ENCODE results near the gene ZNF274. TPM values are rescaled to one million over a fixed set of nuclear protein-coding genes. Genes with fewer than 3 reads are reported as not detected.
A peak's percentile ranks its signal among the peaks of the same experiment; 100 is the strongest.
"Not testable (repeated sequence)": the region's sequence is repeated elsewhere in the genome, so short reads cannot be mapped to it uniquely, and the experiment has no call there.

The ZNF274 gene
- total RNA-seq (10.0 TPM), polyA plus RNA-seq (ENCODE audit: insufficient read depth in 1 of 8, insufficient read length in 8 of 8, low replicate concordance in 1 of 8) (10 to 100 TPM in 1 of 8 donors, 1 to 10 TPM in 7; 8.0 to 10.7 (median 8.8) TPM)
- long read RNA-seq, donor 1, full-length matches to known transcripts, result 4 of 4 reads
- long read RNA-seq, donor 1, partial matches to known transcripts, result 0 of 4 reads
- long read RNA-seq, donor 1, other reads (novel, unspliced or antisense), result 0 of 4 reads
- long read RNA-seq, donor 2, result 0 reads
- long read RNA-seq, donor 3, partial matches to known transcripts, result 7 of 8 reads
- long read RNA-seq, donor 3, other reads (novel, unspliced or antisense), result 0 of 8 reads
- long read RNA-seq, donor 4, result 0 reads
- long read RNA-seq, donor 5, full-length matches to known transcripts, result 5 of 5 reads
- long read RNA-seq, donor 5, partial matches to known transcripts, result 0 of 5 reads
- long read RNA-seq, donor 5, other reads (novel, unspliced or antisense), result 0 of 5 reads
- long read RNA-seq, donor 6, full-length matches to known transcripts, result 1 of 1 reads
- long read RNA-seq, donor 6, partial matches to known transcripts, result 0 of 1 reads
- long read RNA-seq, donor 6, other reads (novel, unspliced or antisense), result 0 of 1 reads
- long read RNA-seq, donor 7, result 0 reads
- long read RNA-seq, donor 8, result 0 reads
- long read RNA-seq, donor 9, partial matches to known transcripts, result 0 of 1 reads
- long read RNA-seq, donor 9, other reads (novel, unspliced or antisense), result 0 of 1 reads
- long read RNA-seq, donor 10, full-length matches to known transcripts, result 4 of 4 reads
- long read RNA-seq, donor 10, partial matches to known transcripts, result 0 of 4 reads
- long read RNA-seq, donor 10, other reads (novel, unspliced or antisense), result 0 of 4 reads
- long read RNA-seq, donor 11, result 0 reads

GRCh38 chr19:58182989-58183816, at the start of gene ZNF274:
TSS of gene ZNF274 (plus strand) at chr19:58183061. CDS start at chr19:58183966, 905 bp downstream.
- Histone ChIP-seq H3K9me3 (replicated peaks; ENCODE audit: control insufficient read depth, low read depth, low read length) (peaks cover 77% of the 10 kb centered on the region), H3K27me3 (ENCODE audit: control insufficient read depth, insufficient read depth, low read length) (peaks cover 3% of the 10 kb centered on the region), H3K36me3 (ENCODE audit: control insufficient read depth, insufficient read depth, low read length) (peaks cover 31% of the 10 kb centered on the region), H3K27ac (ENCODE audit: low read length) (peak within 1 kb of the TSS; percentile 94), H3K4me3 (ENCODE audit: low read length) (peak within 1 kb of the TSS; percentile 93), H3K4me1 (ENCODE audit: control insufficient read depth, insufficient read depth, low read length) (peaks cover 8% of the 10 kb centered on the region)
- DNase-seq, result peak; percentile 95
- under 1% methylated on average over 66 of the region's 80 CpGs for WGBS (ENCODE audit: insufficient coverage)

GRCh38 chr19:58134244-58134643, 48.6 kb upstream of the ZNF274 start:
- no peaks in the 10 kb centered on the region for H3K4me1 ChIP-seq (ENCODE audit: control insufficient read depth, insufficient read depth, low read length)
- H3K9me3 ChIP-seq (replicated peaks; ENCODE audit: control insufficient read depth, low read depth, low read length), result peaks cover 78% of the 10 kb centered on the region
- no peak overlapping the region for H3K4me3 ChIP-seq (ENCODE audit: low read length)
- no CpG with 5 or more reads among the region's 1 CpG for WGBS (ENCODE audit: insufficient coverage)
- no peaks in the 10 kb centered on the region for H3K27me3 ChIP-seq (ENCODE audit: control insufficient read depth, insufficient read depth, low read length)
- H3K27ac ChIP-seq (ENCODE audit: low read length), result no peak overlapping the region
- peaks cover 62% of the 10 kb centered on the region for H3K36me3 ChIP-seq (ENCODE audit: control insufficient read depth, insufficient read depth, low read length)
- DNase-seq, result no peak

- peaks cover 5% of the 10 kb centered on the region for H3K4me1 ChIP-seq (ENCODE audit: control insufficient read depth, insufficient read depth, low read length)
- no peaks in the 10 kb centered on the region for H3K27me3 ChIP-seq (ENCODE audit: control insufficient read depth, insufficient read depth, low read length)
- WGBS (ENCODE audit: insufficient coverage), result 100% methylated on average over 1 of the region's 3 CpGs
- H3K9me3 ChIP-seq (replicated peaks; ENCODE audit: control insufficient read depth, low read depth, low read length), result peaks cover 49% of the 10 kb centered on the region
- no peak overlapping the region for H3K4me3 ChIP-seq (ENCODE audit: low read length)
- no peak overlapping the region for H3K27ac ChIP-seq (ENCODE audit: low read length)
- no peak for DNase-seq
- peaks cover 22% of the 10 kb centered on the region for H3K36me3 ChIP-seq (ENCODE audit: control insufficient read depth, insufficient read depth, low read length)
Observed at GRCh38 chr19:58145849-58146248, 37.0 kb upstream of the ZNF274 start.

GRCh38 chr19:58147475-58147874, 35.4 kb upstream of the ZNF274 start:
- WGBS (ENCODE audit: insufficient coverage), result 90% methylated on average over 9 of the region's 28 CpGs
- not testable (repeated sequence) for H3K27me3 ChIP-seq (ENCODE audit: control insufficient read depth, insufficient read depth, low read length); H3K4me1 ChIP-seq (ENCODE audit: control insufficient read depth, insufficient read depth, low read length); H3K27ac ChIP-seq (ENCODE audit: low read length); H3K4me3 ChIP-seq (ENCODE audit: low read length); DNase-seq; H3K36me3 ChIP-seq (ENCODE audit: control insufficient read depth, insufficient read depth, low read length)
- peaks cover 36% of the 10 kb centered on the region for H3K9me3 ChIP-seq (replicated peaks; ENCODE audit: control insufficient read depth, low read depth, low read length)

- H3K27ac ChIP-seq (ENCODE audit: low read length), result peak within 1 kb of the TSS; percentile 94
- H3K36me3 ChIP-seq (ENCODE audit: control insufficient read depth, insufficient read depth, low read length), result no peaks in the 10 kb centered on the region
- H3K4me3 ChIP-seq (ENCODE audit: low read length), result peak within 1 kb of the TSS; percentile 98
- H3K27me3 ChIP-seq (ENCODE audit: control insufficient read depth, insufficient read depth, low read length), result no peaks in the 10 kb centered on the region
- peak; percentile 89 for DNase-seq
- H3K4me1 ChIP-seq (ENCODE audit: control insufficient read depth, insufficient read depth, low read length), result peaks cover 23% of the 10 kb centered on the region
- H3K9me3 ChIP-seq (replicated peaks; ENCODE audit: control insufficient read depth, low read depth, low read length), result peaks cover 15% of the 10 kb centered on the region
- under 1% methylated on average over 53 of the region's 62 CpGs for WGBS (ENCODE audit: insufficient coverage)
Observed at GRCh38 chr19:58150328-58150921, 32.4 kb upstream of the ZNF274 start, which contains the start of gene ZNF329. TSS of gene ZNF329 (minus strand) at chr19:58150789. CDS start at chr19:58129503, 21,286 bp downstream.

GRCh38 chr19:58153386-58153785, 29.5 kb upstream of the ZNF274 start:
- Histone ChIP-seq H3K36me3 (ENCODE audit: control insufficient read depth, insufficient read depth, low read length) (no peaks in the 10 kb centered on the region), H3K4me3 (ENCODE audit: low read length) (no peak overlapping the region), H3K4me1 (ENCODE audit: control insufficient read depth, insufficient read depth, low read length) (peaks cover 23% of the 10 kb centered on the region), H3K27ac (ENCODE audit: low read length) (no peak overlapping the region), H3K27me3 (ENCODE audit: control insufficient read depth, insufficient read depth, low read length) (no peaks in the 10 kb centered on the region), H3K9me3 (replicated peaks; ENCODE audit: control insufficient read depth, low read depth, low read length) (peaks cover 5% of the 10 kb centered on the region)
- no peak for DNase-seq
- 90% methylated on average over 2 of the region's 2 CpGs for WGBS (ENCODE audit: insufficient coverage)

- H3K4me1 ChIP-seq (ENCODE audit: control insufficient read depth, insufficient read depth, low read length), result peaks cover 23% of the 10 kb centered on the region
- H3K9me3 ChIP-seq (replicated peaks; ENCODE audit: control insufficient read depth, low read depth, low read length), result no peaks in the 10 kb centered on the region
- H3K27ac ChIP-seq (ENCODE audit: low read length), result peak overlapping the region; percentile 97
- peak overlapping the region; percentile 93 for H3K4me3 ChIP-seq (ENCODE audit: low read length)
- H3K36me3 ChIP-seq (ENCODE audit: control insufficient read depth, insufficient read depth, low read length), result no peaks in the 10 kb centered on the region
- no peaks in the 10 kb centered on the region for H3K27me3 ChIP-seq (ENCODE audit: control insufficient read depth, insufficient read depth, low read length)
- 4% methylated on average over 8 of the region's 12 CpGs for WGBS (ENCODE audit: insufficient coverage)
- DNase-seq, result peak; percentile 73
Observed at GRCh38 chr19:58154287-58154678, 28.6 kb upstream of the ZNF274 start.

- WGBS (ENCODE audit: insufficient coverage), result 1% methylated on average over 70 of the region's 85 CpGs
- no peaks in the 10 kb centered on the region for H3K36me3 ChIP-seq (ENCODE audit: control insufficient read depth, insufficient read depth, low read length)
- peaks cover under 1% of the 10 kb centered on the region for H3K9me3 ChIP-seq (replicated peaks; ENCODE audit: control insufficient read depth, low read depth, low read length)
- H3K4me3 ChIP-seq (ENCODE audit: low read length), result peak overlapping the region; percentile 93
- peak overlapping the region; percentile 97 for H3K27ac ChIP-seq (ENCODE audit: low read length)
- DNase-seq, result peak; percentile 98
- peaks cover 22% of the 10 kb centered on the region for H3K4me1 ChIP-seq (ENCODE audit: control insufficient read depth, insufficient read depth, low read length)
- no peaks in the 10 kb centered on the region for H3K27me3 ChIP-seq (ENCODE audit: control insufficient read depth, insufficient read depth, low read length)
Observed at GRCh38 chr19:58154679-58155648, 27.9 kb upstream of the ZNF274 start.

All from muscle of leg (tissue), 16 donors.